Lower leg skin (tissue), 3 donors: ENCODE results near the gene GREM1.

Experiments
- CTCF ChIP-seq, 3 donors: fragments of 450-650 bp; IDR thresholded peaks; one replicate each; pipeline ENCODE4 v1.5.1; 2016; ENCODE audit warnings: antibody characterized with exemption in 3 of 3, mild to moderate bottlenecking in 3 of 3, moderate library complexity in 2 of 3
- POLR2A ChIP-seq, 2 donors: fragments of 450-650 bp; IDR thresholded peaks; one replicate each; pipeline ENCODE4 v1.6.1; 2016 to 2017; ENCODE audit warnings: antibody characterized with exemption in 2 of 2, mild to moderate bottlenecking in 1 of 2, moderate library complexity in 1 of 2

DNA sequence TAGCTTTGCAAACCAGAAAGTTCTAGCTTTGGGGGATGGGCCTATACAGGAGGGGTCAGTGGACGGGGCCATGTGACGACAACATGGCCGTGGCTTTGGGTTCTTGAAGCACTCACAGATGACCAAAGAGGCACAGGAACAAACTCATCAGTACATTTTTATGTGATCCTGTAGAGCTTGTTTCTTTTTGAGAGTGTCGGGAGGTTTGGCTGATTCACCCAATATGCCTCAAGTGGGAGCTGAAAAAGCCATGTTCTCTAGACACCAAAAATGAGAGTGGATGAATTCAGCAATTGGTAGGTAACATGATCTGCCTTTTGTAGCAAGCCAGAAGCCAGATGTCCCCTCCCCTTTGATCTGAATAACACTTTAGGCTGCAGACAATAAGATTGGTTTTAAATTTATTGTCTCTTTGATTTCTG lies 30.1 kb downstream of the GREM1 start:
- no peak for TF ChIP-seq POLR2A (IDR thresholded peaks at IDR 0.05)
- no peak for TF ChIP-seq CTCF (IDR thresholded peaks at IDR 0.05)
